Measurements from ENCODE around the gene DCAF8.

The DCAF8 gene

GRCh38 chr1:160224606-160225005, 37.7 kb downstream of the DCAF8 start:
- FAIRE-seq, result no peak

DNA sequence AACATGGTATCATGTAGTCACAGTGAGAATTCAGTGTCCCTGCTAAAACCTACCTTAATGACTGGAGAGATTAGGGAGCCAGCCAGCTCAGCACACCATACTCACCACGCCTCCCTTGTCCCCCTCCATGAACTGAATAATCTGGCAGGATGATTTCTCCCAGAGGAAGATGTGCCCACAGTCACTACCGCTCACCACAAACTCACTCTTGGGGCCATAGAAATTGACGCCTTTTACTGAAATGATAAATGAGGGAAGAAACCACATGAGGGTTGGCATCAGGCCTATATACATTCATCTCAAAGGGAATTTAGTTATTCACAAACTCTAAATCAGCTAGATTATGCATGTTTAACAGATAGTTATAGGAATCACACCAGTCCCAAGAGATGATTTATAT, 39.8 kb downstream of the DCAF8 start:
- no peak for FAIRE-seq

DNA sequence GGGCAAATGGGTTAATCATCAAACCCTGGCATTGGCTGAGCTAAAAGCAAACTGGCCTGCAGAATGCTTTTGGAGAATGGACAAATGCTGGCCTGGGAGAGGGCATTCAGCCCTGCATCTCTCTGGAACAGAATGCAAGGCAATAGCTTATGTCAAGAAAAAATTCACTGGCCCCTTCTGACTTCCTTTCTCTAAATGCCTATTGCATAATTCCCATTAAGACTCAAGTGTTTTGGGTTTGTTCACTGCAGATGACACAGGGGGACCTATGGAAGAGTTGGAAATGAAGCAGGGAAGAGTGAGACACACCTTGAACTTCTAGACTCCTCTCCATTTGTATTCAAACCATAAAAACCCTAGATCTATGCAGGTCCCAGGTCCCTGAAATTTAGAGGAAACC, 41.3 kb downstream of the DCAF8 start:
- FAIRE-seq, result no peak

- FAIRE-seq, result no peak
Measured at GRCh38 chr1:160220301-160220700, 42.0 kb downstream of the DCAF8 start.

DNA sequence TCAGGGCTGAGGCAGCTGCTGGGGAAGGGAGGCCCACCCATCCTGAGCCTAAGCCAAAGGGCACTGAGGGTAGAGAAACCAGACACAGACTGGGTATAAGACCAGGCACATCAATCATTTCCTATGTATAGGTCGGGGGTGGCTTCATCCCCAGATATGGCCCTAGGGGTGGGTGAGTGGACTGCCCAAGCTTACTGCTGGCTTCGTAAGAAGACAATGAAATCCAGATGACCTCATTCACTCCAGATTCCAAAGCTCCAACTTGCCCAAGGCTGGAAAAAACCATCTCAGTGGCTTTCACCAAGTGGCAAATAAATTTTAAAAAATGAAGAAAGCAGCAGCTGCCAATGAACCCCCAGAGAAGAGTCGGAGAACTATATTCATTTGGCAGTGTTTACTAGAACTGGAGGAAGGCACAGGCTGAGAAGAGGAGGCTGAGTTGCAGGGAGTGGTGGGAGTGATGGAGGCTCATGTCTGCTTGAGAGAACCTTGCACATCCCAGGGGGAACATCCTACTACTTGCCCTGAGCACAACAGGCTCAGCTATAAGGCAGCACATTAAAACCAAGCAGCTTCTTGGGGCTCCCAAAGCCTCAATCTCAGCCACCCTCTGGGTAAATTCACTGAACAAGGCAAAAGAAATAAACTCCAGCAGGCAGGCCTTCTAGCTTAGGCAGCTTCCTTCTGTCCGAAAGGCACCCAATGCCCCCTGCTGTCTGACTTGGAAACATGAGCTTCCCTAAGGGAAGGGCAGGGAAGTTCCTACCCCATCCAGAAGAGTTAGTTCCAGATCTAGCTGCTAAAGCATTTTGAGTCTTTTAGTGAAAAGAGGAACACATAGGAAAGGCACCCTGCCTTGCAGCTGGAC, 43.1 kb downstream of the DCAF8 start:
- FAIRE-seq, result no peak

- FAIRE-seq, result no peak
Measured at GRCh38 chr1:160217481-160218051, 44.8 kb downstream of the DCAF8 start.

DNA sequence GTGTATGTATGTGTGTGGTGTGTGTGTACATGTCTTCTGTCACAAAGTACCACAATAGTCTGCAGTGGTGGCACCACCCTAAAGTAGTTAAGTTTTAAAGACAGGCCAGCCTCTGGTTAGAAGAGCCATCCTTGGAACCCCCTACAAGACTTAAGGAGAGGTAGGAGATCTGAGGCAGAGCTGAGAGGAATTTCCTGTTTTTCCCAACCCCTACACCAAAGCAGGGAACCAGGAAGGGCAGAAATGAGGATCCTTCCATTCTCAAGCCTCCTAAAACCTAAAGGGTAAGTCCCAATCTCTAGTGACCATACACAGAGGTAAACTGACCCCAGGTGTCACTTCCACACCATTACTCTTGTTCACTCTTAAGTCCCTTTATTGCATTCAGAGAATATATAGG, 46.0 kb downstream of the DCAF8 start:
- FAIRE-seq, result no peak

GRCh38 chr1:160214481-160215140, 47.7 kb downstream of the DCAF8 start:
- no peak for FAIRE-seq

DNA sequence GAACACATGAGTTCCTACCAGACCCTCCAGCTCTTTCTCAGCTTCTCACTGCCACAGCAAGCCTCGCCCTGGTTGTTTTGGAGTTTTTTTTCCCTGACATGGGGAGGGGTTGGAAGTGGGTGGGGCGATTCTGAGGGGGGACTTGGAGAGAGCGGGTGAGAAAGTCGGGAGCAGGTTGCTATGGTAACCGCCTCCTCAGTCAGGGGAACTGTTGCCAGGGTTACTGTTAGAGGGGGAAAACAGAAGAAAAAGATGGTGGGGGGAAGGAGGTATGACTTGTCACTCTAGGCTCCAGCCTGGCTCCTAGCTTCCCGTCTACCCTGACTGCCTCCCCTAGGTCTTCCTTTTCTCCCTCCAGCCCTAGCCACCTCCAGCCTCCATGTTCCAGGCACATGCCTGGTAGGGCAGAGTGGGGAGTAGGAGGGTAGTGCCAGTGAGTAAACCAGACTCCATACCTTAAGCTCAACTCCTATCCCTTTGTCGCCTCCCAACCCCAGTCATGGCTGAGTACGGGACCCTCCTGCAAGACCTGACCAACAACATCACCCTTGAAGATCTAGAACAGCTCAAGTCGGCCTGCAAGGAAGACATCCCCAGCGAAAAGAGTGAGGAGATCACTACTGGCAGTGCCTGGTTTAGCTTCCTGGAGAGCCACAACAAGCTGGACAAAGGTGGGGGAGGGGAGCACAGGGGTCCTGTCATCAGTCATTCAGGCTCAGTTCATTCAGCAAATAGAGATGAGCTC, 51.1 kb downstream of the DCAF8 start:
- FAIRE-seq, result no peak

GRCh38 chr1:160210561-160210960, 51.8 kb downstream of the DCAF8 start:
- no peak for FAIRE-seq

- FAIRE-seq, result no peak
Measured at GRCh38 chr1:160209321-160210046, 52.9 kb downstream of the DCAF8 start.

DNA sequence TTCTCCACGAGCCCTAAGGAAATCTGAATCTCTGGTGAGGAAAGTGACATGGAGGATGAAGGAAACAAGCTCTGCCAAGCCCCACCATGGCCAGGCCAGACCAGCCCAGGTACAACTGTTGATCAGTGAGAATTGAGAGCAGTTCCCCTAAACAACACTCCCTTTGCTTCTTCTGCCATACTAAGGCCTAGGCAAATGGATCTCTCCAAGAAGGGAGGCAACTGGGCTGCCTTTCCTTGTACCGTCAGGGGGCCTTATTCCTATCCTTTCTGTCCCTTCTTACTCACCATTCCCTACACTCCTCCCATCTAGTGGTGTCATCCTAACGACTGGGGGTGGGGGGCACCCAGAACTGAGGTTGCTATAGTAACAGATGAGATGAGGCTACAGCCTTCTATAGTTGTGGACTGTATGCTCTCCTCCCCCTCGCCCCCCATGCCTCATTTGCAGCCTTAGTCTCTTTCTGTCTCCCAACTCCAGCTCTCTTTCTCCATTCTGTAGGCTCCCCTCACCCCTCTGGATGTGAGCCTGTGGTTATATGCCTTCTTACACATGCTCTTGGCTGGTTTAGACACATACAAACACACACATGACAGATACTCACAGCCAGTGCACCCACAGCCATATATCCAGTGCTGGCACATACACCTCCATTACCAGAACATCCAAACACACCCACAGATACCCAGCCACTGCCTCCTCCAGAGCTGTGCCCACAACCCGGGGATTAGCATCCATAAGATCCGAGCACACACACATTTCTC, 53.6 kb downstream of the DCAF8 start:
- no peak for FAIRE-seq

DNA sequence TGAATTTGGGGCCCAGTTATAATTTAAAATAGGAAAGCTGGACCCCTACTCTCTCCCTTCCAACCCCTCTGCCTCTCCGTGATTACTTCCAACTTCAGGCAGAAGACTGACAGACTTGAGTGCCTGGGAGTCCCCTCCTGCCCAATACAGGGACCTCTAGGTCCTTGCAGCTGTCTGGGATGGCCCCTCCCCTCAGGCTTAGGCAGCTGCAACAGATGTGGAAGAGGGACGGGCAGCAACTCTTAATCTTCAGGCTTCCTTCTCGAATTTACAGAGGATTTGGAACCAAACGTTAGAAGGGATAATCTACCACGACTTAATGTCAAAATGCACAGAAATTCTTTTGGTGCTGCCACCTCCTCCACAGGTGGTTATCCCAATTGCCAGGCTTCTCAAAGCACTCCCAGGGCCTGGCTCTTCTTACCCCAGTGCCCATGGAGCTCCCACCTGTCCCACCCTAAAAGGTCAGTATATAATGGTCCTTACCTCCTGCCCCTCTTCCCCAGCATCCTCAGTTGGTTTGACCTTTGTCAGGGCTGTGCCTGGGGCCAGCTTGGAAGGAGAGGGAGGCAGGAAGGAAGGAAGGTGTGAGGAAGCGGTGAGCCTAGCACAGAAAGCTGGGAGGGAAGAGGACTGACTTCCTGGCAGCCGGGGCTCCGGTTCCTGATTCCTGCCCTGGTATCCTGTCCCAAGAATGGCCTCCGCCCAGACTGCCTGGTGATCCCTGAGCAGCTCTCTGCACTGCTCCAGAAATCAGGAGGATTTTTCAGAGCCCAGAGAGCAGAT, 54.4 kb downstream of the DCAF8 start:
- FAIRE-seq, result no peak

- FAIRE-seq, result no peak
Measured at GRCh38 chr1:160207118-160207650, 55.2 kb downstream of the DCAF8 start.

DNA sequence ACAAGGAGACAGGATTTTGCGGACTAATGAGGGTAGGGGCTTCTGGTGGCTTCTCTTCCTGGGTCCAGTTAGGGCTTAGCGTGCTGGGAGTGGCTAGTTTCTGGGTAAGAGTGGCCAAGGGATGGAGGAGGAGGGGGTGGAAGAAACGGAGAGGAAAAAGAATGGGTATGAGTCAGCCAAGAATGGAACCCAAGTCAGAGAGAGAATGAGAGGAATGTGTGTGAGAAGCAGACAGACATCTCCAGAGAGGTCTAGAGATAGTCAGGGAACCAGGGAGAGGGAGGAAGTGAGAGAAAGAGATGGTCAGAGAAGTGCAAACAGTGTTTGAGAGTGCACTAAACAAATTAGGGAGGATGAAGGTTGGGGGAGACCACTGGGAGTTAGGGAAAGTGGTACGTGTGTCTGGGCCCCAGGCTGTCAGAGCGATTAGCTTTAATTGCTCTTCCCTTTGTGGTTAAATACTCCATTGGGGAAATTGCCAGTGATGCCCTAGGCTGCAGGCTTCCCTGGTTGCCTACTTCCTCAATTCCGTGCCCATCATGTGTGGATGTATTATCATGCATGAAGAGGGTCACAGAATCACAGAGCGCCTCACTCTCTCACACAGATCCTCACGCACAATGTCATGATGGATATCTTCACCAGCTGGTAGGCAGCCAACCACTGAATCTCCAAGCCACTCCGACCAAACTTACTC, 55.8 kb downstream of the DCAF8 start:
- FAIRE-seq, result no peak

- no peak for FAIRE-seq
Measured at GRCh38 chr1:160206036-160206389, 56.3 kb downstream of the DCAF8 start.

GRCh38 chr1:160205242-160206035, 56.9 kb downstream of the DCAF8 start, which contains the start of gene PEA15:
PEA15 (plus strand) TSS chr1:160205384; CDS start chr1:160211545, 6,161 bp downstream.
- no peak for FAIRE-seq

GRCh38 chr1:160204526-160205241, 57.7 kb downstream of the DCAF8 start:
- FAIRE-seq, result no peak

All from islet of Langerhans (tissue), 1 donor.